K562 (cell line): Measurements from ENCODE around the gene TENT4A. TPM values are rescaled to one million over a fixed set of nuclear protein-coding genes. Genes with fewer than 3 reads are reported as not detected.
A peak's percentile ranks its signal among the peaks of the same experiment; 100 is the strongest.

Experiments
- ATAC-seq: fragments of 200-7000 bp; cut with Tn5 transposase; 3 replicates; pipeline ENCODE4 v1.9.1; 2020; ENCODE audit warnings: moderate library complexity
- BruUV-seq: library from RNA; stranded (reverse); fragments of 400-500 nt; replicated peaks from 2 replicates; lab custom pipeline; 2021; lab: Mats Ljungman, UMichigan
- CTCF ChIA-PET: fragments of 300-600 bp; formaldehyde crosslinking; extraction: SDS; loops from one replicate; lab custom pipeline; 2021; ENCODE audit warnings: low intra/inter-chr PET ratio; lab: Yijun Ruan, JAX
- POLR2A ChIA-PET: fragments of 300-600, 350-650 bp; sonication (Branson Sonifier 250); formaldehyde crosslinking; extraction: SDS; loops from one replicate; lab custom pipeline; 2021; ENCODE audit warnings: antibody characterized with exemption, inconsistent platforms; lab: Yijun Ruan, JAX
- DNase-seq, 4 experiments: peaks; one replicate each; pipeline versions ENCODE4 v3.0.0 to v3.0.0-alpha.2; 2011 to 2018; ENCODE audit warnings: low spot score in 3 of 4, mixed read lengths in 3 of 4; ENCODE audit errors: extremely low read depth in 1 of 4
- FAIRE-seq: peaks from 2 replicates; lab custom pipeline; 2011; peaks lifted over from hg19 to GRCh38; lab: Jason Lieb, UNC
- H2AFZ ChIP-seq: 2 replicates; pipeline ENCODE4 v1.6.0; 2011; ENCODE audit warnings: low read depth, low read length, control low read depth, inconsistent platforms
- H3K27ac ChIP-seq: fragments of 200-600 bp; 3 replicates; pipeline ENCODE4 v1.8.0; 2011; ENCODE audit warnings: low read depth, mild to moderate bottlenecking, control low read depth, inconsistent platforms, low read length, moderate library complexity, mixed read lengths; ENCODE audit errors: extremely low read depth
- H3K27me3 ChIP-seq, 2 experiments: fragments of 300-600 bp in 1 of 2; 2 replicates in 1 of 2; 3 replicates in 1 of 2; pipeline versions ENCODE4 v1.6.0 to v1.8.0; 2011; ENCODE audit warnings: inconsistent platforms in 2 of 2, low read length in 2 of 2, mild to moderate bottlenecking in 1 of 2, mixed read lengths in 1 of 2, moderate library complexity in 1 of 2; ENCODE audit not compliant: control insufficient read depth in 2 of 2, insufficient read depth in 2 of 2
- H3K36me3 ChIP-seq: fragments of 300-600 bp; 3 replicates; pipeline ENCODE4 v1.8.0; 2011; ENCODE audit warnings: mild to moderate bottlenecking, low read length, inconsistent platforms; ENCODE audit not compliant: control insufficient read depth, insufficient read depth
- H3K4me1 ChIP-seq, 2 experiments: fragments of 200-600 bp in 1 of 2; replicated peaks in 1 of 2; 2 replicates in 1 of 2; 3 replicates in 1 of 2; pipeline versions ENCODE4 v1.5.1 to v1.8.0; 2011; ENCODE audit warnings: inconsistent platforms in 2 of 2, low read length in 2 of 2, mild to moderate bottlenecking in 1 of 2, mixed read lengths in 1 of 2, moderate library complexity in 1 of 2; ENCODE audit not compliant: control insufficient read depth in 2 of 2, insufficient read depth in 2 of 2
- H3K4me2 ChIP-seq: 2 replicates; pipeline ENCODE4 v1.6.1; 2011; ENCODE audit warnings: low read length, control low read depth, inconsistent platforms, mixed read lengths; ENCODE audit not compliant: insufficient read depth
- H3K4me3 ChIP-seq: fragments of 200-600 bp; sonication (generic), shearing (Covaris generic); 2 replicates; pipeline ENCODE4 v1.5.1; 2016; ENCODE audit warnings: control low read depth, inconsistent platforms
- H3K79me2 ChIP-seq: fragments of 200-600 bp; 3 replicates; pipeline ENCODE4 v1.8.0; 2011; ENCODE audit warnings: low read length, inconsistent platforms; ENCODE audit not compliant: control insufficient read depth, insufficient read depth
- H3K9ac ChIP-seq, 2 experiments: 2 replicates each; pipeline versions ENCODE4 v1.6.0 to v1.6.1; 2011; ENCODE audit warnings: low read depth in 2 of 2, low read length in 2 of 2, control low read depth in 1 of 2, inconsistent platforms in 1 of 2, mild to moderate bottlenecking in 1 of 2, mixed read lengths in 1 of 2; ENCODE audit not compliant: insufficient read depth in 1 of 2
- H3K9me1 ChIP-seq: one replicate; pipeline ENCODE4 v1.6.0; 2011; ENCODE audit warnings: inconsistent platforms, mild to moderate bottlenecking, low read length, moderate library complexity; ENCODE audit not compliant: control insufficient read depth, insufficient read depth
- H3K9me3 ChIP-seq: replicated peaks from 2 replicates; pipeline ENCODE4 v1.5.1; 2011; ENCODE audit warnings: low read depth, low read length, inconsistent platforms; ENCODE audit not compliant: control insufficient read depth, insufficient read depth
- H4K20me1 ChIP-seq: replicated peaks from 2 replicates; pipeline ENCODE4 v1.6.1; 2011; ENCODE audit warnings: low read length, inconsistent platforms, mixed read lengths; ENCODE audit not compliant: control insufficient read depth, insufficient read depth
- FUS ChIP-seq: fragments of 200-400 bp; formaldehyde crosslinking; optimal IDR thresholded peaks from 2 replicates; pipeline ENCODE3; 2017; ENCODE audit warnings: low read depth, low read length
- KDM4B ChIP-seq, 2 experiments: fragments of 450-650 bp in 1 of 2; sonication (generic) in 1 of 2; IDR thresholded peaks; 2 replicates each; pipeline ENCODE4 v1.6.1; 2016 to 2017; ENCODE audit warnings: borderline replicate concordance in 2 of 2, antibody characterized with exemption in 1 of 2, low read depth in 1 of 2, mild to moderate bottlenecking in 1 of 2
- NFYB ChIP-seq: IDR thresholded peaks from 2 replicates; pipeline ENCODE4 v1.6.1; 2011; ENCODE audit warnings: mild to moderate bottlenecking, moderate library complexity; ENCODE audit not compliant: insufficient read length; ENCODE audit errors: extremely low read depth
- RERE ChIP-seq: sonication (generic); formaldehyde crosslinking; IDR thresholded peaks from 2 replicates; pipeline ENCODE4 v1.8.0; 2023; ENCODE audit warnings: missing genetic modification reagents, mild to moderate bottlenecking, borderline replicate concordance
- SUPT5H ChIP-seq: fragments of 450-650 bp; IDR thresholded peaks from 2 replicates; pipeline ENCODE4 v1.6.1; 2016
- WGBS: fragments of 100-300 bp; shearing (Covaris generic); methylation state at CpG from one replicate; pipeline ENCODE4 v1.1.6; 2016; ENCODE audit warnings: low coverage, mixed read lengths; ENCODE audit not compliant: insufficient coverage; ENCODE audit errors: missing lambda C conversion rate; 5-methylcytosine and 5-hydroxymethylcytosine counted together
- in situ Hi-C: fragments of 300-500 bp; cut with MboI; formaldehyde crosslinking; loops from 4 replicates; pipeline ENCODE4 v1.15.0; 2018; ENCODE audit warnings: inconsistent platforms, mixed read lengths
- intact Hi-C: fragments of 100-400 bp; cut with micrococcal nuclease; formaldehyde crosslinking; loops from 2 replicates; pipeline ENCODE4 v1.14.2; 2022
- polyA plus RNA-seq, 8 experiments: library from polyadenylated mRNA; depleted of rRNA in 4 of 8; stranded (reverse) in 5 of 8; unstranded in 3 of 8; fragments of >200 nt; fragmentation: Nextera tagmentation in 2 of 8; fragmentation: Illumina TruSeq in 1 of 8; extraction: Ambion mirVana in 2 of 8; extraction: Trizol in 1 of 8; gene quantifications; 2 replicates each; pipeline versions ENCODE4 v1.2.1 to v1.2.3, GENCODE V29; 2011 to 2014; ENCODE audit warnings: inconsistent platforms in 1 of 8, missing spikeins in 1 of 8
- total RNA-seq, 7 experiments: library from RNA; depleted of rRNA in 6 of 7; stranded (reverse); fragments of >200 nt in 6 of 7; fragmentation: Illumina TruSeq in 2 of 7; extraction: Trizol in 2 of 7; gene quantifications; 2 replicates each; pipeline versions ENCODE4 v1.2.1 to v1.2.3, GENCODE V29; 2011 to 2021; ENCODE audit warnings: low replicate concordance in 1 of 7

The TENT4A gene
- total and polyA plus RNA-seq, 9 of the 15 experiments (the other 6 are each of a cell fraction or from before 2014, with no cell fraction given), result 1.3 to 27.3 (median 13.0) TPM

- Histone ChIP-seq H3K79me2 (peaks cover 97% of the 10 kb centered on the region), H4K20me1 (peaks cover 65% of the 10 kb centered on the region), H2AFZ (no peak overlapping the region), H3K27me3 (no peaks in the 10 kb centered on the region), H3K4me3 (no peak overlapping the region), H3K9ac (peak overlapping the region in 1 of 2 experiments; percentile 53; a peak in 2 of 4 replicates), H3K4me1 (peaks cover 6 to 19% of the 10 kb centered on the region in 2 experiments; a peak in 4 of 5 replicates), H3K9me1 (peaks cover 11% of the 10 kb centered on the region), H3K9me3 (no peaks in the 10 kb centered on the region), H3K27ac (no peak overlapping the region), H3K4me2 (no peak overlapping the region), H3K36me3 (peaks cover 70% of the 10 kb centered on the region; the same call in 2 of the 3 replicates)
- no peak for FAIRE-seq
- in situ Hi-C loops, result loop anchor here (25.0 kb wide), 1 partner anchor 1240 kb away; no protein-coding TSS in a partner anchor
- WGBS, result 88% methylated on average over 8 of the region's 8 CpGs
- no peak for DNase-seq
- no TSS peak for BruUV-seq
- ATAC-seq, result no peak
- TF ChIP-seq SUPT5H (no peak), FUS (no peak), NFYB (no peak), RERE (no peak), KDM4B (IDR thresholded peaks at IDR 0.05; ENCODE audit: borderline replicate concordance in 2 of 2, low read depth in 1 of 2) (no peak)
- CTCF ChIA-PET, result no interaction called here
- intact Hi-C loops, result no loop called here
- POLR2A ChIA-PET, result interaction anchor here (3.6 kb wide), 1 partner anchor 9 kb away, joined by 16 read pairs; no protein-coding TSS in a partner anchor
These were observed 14.0 kb downstream of the TENT4A start for GRCh38 chr5:6727231-6727630.
